GM12874 (cell line): Measurements from ENCODE around the gene QSOX1.

ENCODE experiments used
- TF ChIP-seq, protein P1 (sequence below): IDR thresholded peaks from 2 replicates; pipeline ENCODE4 v1.5.1; 2011; ENCODE audit warnings: low read depth, mild to moderate bottlenecking, control low read depth, low read length, moderate library complexity; ENCODE audit not compliant: insufficient read depth

QSOX1 gene

DNA sequence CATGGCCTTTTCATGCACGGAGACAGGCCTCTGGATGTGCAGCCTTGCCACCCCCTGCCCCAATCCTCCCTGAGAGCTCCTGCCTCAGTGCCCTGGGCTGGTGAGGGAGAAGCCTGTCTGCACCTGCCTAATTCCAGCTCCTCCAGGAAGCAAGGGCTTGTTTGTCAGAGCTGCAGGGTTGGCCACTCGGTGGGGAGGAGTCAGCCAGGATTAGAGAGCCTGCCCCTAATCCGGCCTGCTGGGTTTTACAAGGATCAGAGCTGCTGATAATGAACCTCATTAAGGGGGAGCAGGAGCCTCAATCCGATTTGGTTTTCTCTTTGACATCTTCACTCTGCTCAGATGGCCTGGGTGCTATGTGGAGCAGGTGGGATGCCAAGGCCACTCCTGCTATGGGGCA, 43.5 kb downstream of the QSOX1 start:
- TF ChIP-seq, protein P1, sequence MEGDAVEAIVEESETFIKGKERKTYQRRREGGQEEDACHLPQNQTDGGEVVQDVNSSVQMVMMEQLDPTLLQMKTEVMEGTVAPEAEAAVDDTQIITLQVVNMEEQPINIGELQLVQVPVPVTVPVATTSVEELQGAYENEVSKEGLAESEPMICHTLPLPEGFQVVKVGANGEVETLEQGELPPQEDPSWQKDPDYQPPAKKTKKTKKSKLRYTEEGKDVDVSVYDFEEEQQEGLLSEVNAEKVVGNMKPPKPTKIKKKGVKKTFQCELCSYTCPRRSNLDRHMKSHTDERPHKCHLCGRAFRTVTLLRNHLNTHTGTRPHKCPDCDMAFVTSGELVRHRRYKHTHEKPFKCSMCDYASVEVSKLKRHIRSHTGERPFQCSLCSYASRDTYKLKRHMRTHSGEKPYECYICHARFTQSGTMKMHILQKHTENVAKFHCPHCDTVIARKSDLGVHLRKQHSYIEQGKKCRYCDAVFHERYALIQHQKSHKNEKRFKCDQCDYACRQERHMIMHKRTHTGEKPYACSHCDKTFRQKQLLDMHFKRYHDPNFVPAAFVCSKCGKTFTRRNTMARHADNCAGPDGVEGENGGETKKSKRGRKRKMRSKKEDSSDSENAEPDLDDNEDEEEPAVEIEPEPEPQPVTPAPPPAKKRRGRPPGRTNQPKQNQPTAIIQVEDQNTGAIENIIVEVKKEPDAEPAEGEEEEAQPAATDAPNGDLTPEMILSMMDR = no peak

DNA sequence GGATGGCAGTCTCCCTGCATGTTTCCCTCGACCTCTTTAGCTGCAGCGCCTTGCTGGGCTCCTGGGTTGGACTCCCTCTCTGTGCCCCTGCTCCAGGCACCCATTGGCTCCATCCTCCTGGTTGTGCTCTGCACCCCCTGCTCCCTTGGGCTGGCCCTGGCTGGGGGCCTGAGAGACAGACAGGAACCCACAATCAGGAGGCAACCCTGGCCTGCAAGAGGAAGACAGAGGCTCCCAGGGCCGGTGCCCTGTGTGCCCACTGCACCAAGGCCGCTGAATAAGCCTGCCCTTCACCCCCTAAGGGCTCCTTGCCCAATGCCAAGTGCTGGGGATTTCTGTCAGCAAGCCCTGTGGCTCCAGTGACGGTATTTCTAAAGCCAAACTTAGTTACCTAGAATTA, 43.9 kb downstream of the QSOX1 start:
- TF ChIP-seq, protein P1 = no peak

DNA sequence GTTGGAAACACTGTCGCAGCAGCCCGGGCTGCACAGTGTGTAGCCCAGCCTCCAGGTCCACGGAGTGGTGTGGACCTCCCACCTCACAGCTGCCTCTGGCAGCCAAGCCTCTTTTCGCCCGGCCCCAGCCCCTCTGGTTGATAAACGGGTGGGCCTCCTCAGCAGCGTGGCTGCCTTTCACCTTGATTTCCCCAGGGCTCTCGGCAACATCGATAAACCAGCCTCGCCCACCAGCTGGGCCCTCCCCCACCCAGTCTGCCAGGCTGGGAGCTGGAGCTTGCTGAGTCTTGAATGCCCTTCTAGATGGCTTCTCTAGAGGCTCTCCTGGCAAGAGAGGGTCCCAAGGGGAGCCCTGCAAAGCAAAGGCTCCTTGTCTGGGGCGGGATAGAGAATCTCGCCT, 44.3 kb downstream of the QSOX1 start:
- TF ChIP-seq, protein P1 = no peak

DNA sequence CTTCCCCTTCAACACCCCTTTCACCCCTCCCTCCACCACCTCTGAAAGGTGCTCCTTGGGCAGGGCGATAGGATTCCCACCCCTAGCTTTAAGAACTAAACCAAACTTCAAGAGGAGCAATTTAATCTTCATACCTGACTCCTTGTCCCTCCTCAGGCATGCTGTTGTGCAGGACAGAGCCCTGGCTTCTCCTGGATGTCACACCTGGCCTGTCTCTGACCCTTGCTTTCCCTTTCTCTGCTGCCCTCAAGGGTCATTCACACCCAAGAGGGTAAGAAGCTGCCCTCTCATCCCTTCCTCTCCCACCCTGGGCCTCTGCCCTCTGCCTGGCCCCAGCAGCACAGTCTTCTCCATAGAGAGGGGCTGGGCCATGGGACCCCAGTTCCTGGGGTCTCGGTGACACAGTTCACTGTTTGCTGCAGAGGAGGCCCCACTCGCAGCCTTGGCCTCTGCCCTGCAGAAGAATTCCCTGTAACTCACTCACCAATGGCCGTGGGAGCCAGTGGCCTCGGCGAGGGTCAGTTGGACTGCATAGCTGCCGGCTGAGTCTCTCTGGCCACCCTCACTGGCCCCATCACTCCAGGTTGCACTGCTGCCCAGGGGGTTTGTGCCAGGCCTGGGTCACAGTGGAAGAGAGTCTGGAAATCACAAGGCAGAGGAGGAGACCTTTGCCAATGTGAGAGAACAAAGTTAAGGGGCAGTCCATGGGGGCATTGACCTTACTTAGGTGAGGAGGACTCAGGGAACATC, 47.0 kb downstream of the QSOX1 start:
- TF ChIP-seq, protein P1 = no peak

DNA sequence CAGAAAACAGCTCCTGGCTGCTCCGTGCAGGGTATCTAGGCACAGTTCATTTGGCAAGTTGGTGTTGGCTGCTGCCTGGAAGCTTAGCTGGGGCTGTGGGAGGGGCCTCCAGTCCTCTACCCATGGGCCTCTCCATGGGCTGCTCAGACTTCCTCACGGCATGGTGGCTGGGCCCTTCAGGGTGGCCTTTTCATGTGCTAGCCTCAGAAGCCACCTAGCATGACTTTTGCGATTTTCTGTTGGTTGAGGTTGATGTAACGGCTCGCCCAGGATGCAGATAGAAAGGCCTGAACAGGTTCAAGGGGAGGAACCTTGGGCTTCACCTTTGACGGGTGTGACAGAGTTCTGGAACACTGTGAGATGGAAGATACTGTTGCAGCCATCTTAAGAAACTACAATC, 49.6 kb downstream of the QSOX1 start:
- TF ChIP-seq, protein P1 = no peak

DNA sequence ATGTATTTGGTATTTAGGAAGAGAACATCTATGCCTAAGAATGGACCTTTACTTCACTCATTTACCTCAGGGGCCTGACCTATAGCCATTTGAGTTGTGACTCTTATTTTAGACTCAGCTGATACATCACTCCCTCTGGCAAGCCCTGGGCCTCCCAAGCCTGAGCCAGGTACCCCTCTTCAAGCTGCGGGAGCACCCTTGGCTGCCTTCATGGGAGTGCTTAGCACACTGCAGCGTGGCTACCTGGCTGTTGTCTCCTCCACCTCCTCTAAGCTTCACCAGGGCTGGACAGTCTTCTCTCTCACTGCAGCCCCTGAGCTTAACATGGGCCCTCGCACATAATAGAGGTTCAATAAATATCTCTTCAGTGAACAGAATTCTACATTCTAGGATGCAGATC, 51.9 kb downstream of the QSOX1 start:
- TF ChIP-seq, protein P1 = no peak

DNA sequence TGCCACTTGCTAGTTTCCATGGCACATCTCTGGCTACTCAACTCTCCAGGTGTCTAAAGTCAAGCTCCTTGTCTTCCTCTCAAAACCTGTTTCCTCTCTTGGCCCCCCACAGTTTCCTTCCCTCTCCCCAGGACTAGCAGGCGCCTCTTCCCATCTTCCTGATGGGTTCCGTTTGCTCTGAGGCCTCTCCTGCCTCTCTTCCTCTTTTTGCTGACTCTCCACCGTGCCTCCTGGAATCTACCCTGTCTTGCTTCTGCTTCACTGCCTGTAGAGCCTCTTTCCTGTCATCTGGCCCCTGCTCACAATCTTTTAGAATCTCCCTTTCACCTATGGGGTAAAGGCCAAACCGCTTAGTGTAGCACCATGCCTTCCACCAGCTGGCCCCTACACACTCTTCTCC, 53.6 kb downstream of the QSOX1 start:
- TF ChIP-seq, protein P1 = no peak
